ENCODE measurements around the gene A2M. TPM values are rescaled to one million over a fixed set of nuclear protein-coding genes. Genes with fewer than 3 reads are reported as not detected.

A2M gene
- total and polyA plus RNA-seq, 9 of the 15 experiments (the other 6 are each of a cell fraction or from before 2014, with no cell fraction given), result 0.08 to 2.3 TPM; not detected in 7

- Histone ChIP-seq H3K36me3 (ENCODE audit: control insufficient read depth, insufficient read depth, low read length) (no peaks in the 10 kb centered on the region), H2AFZ (ENCODE audit: low read depth, low read length) (no peak overlapping the region), H3K27me3 (ENCODE audit: control insufficient read depth in 2 of 2, insufficient read depth in 2 of 2, low read length in 2 of 2) (no peaks in the 10 kb centered on the region), H3K4me3 (no peak overlapping the region), H4K20me1 (replicated peaks; ENCODE audit: control insufficient read depth, insufficient read depth, low read length) (no peaks in the 10 kb centered on the region), H3K27ac (ENCODE audit: extremely low read depth, low read depth, low read length) (no peak overlapping the region), H3K4me1 (replicated peaks in 1 of 2; ENCODE audit: control insufficient read depth in 2 of 2, insufficient read depth in 2 of 2, low read length in 2 of 2) (no peaks in the 10 kb centered on the region), H3K4me2 (ENCODE audit: insufficient read depth, low read length) (no peak overlapping the region), H3K9me1 (ENCODE audit: control insufficient read depth, insufficient read depth, low read length) (no peaks in the 10 kb centered on the region), H3K9ac (ENCODE audit: insufficient read depth in 1 of 2, low read depth in 2 of 2, low read length in 2 of 2) (no peak overlapping the region), H3K79me2 (ENCODE audit: control insufficient read depth, insufficient read depth, low read length) (no peaks in the 10 kb centered on the region), H3K9me3 (replicated peaks; ENCODE audit: control insufficient read depth, insufficient read depth, low read depth, low read length) (no peaks in the 10 kb centered on the region)
- TF ChIP-seq HDAC3 (IDR thresholded peaks at IDR 0.05; ENCODE audit: borderline replicate concordance, partially characterized antibody), result no peak
- no peak for TF ChIP-seq ZNF76 (CRISPR knock-in tag; IDR thresholded peaks at IDR 0.05; ENCODE audit: borderline replicate concordance)
- TF ChIP-seq ZNF316 (IDR thresholded peaks at IDR 0.05), result no peak
- no peak for TF ChIP-seq HINFP (tag; conservative IDR thresholded peaks at IDR 0.05; ENCODE audit: low read depth)
- no peak for TF ChIP-seq MTF1 (CRISPR knock-in tag; IDR thresholded peaks at IDR 0.05; ENCODE audit: borderline replicate concordance)
- no peak for TF ChIP-seq TCF7 (IDR thresholded peaks at IDR 0.05; ENCODE audit: borderline replicate concordance)
- TF ChIP-seq ZC3H8 (IDR thresholded peaks at IDR 0.05), result no peak
- BruUV-seq (replicated peaks), result no TSS peak
- in situ Hi-C loops (cut with MboI) (no loop called here), intact Hi-C loops (cut with micrococcal nuclease) (no loop called here)
- POLR2A ChIA-PET, result no interaction called here
- DNase-seq (ENCODE audit: extremely low read depth in 1 of 4, low spot score in 3 of 4) (no peak), FAIRE-seq (no peak), ATAC-seq (no peak)
- 0% methylated on average over 4 of the region's 4 CpGs for WGBS (ENCODE audit: insufficient coverage, low coverage, missing lambda C conversion rate)
- CTCF ChIA-PET (ENCODE audit: low intra/inter-chr PET ratio), result no interaction called here
These were observed 40.4 kb upstream of the A2M start for GRCh38 chr12:9156119-9156518.

All from K562 (cell line).